ENCODE measurements around the gene MIGA2.

DNA sequence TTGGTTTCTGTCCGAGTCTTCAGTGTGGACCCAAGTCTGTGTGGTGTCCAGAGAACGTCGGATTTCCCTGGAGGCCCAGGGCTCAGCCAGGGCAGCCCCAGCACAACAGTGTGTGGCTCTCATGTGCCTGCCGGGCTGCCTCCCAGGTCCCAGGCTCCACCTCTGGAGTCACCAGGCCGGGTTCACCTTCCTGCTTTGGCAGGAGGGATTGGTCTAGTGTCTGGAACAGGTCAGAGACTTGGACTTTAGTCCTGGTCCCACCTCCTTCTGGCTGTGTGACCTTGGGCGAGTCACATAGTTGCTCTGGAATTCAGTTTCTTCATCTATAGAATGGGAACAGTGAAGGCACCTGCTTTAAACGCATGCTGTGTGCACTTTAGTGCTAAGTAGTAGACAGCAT lies 47.7 kb downstream of the MIGA2 start:
- TF ChIP-seq, protein P1, sequence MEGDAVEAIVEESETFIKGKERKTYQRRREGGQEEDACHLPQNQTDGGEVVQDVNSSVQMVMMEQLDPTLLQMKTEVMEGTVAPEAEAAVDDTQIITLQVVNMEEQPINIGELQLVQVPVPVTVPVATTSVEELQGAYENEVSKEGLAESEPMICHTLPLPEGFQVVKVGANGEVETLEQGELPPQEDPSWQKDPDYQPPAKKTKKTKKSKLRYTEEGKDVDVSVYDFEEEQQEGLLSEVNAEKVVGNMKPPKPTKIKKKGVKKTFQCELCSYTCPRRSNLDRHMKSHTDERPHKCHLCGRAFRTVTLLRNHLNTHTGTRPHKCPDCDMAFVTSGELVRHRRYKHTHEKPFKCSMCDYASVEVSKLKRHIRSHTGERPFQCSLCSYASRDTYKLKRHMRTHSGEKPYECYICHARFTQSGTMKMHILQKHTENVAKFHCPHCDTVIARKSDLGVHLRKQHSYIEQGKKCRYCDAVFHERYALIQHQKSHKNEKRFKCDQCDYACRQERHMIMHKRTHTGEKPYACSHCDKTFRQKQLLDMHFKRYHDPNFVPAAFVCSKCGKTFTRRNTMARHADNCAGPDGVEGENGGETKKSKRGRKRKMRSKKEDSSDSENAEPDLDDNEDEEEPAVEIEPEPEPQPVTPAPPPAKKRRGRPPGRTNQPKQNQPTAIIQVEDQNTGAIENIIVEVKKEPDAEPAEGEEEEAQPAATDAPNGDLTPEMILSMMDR (IDR thresholded peaks at IDR 0.05; ENCODE audit: low read length) = no peak
- no peak for TF ChIP-seq EZH2 (IDR thresholded peaks at IDR 0.05; ENCODE audit: borderline replicate concordance, low read length)
